Cerebellar cortex (tissue), 1 donor: ENCODE measurements around the gene LIPI.
"Not testable (repeated sequence)": the region's sequence is repeated elsewhere in the genome, so short reads cannot be mapped to it uniquely, and the experiment has no call there.

Experiments
- DNase-seq: peaks from one replicate; pipeline ENCODE4 v3.0.0-alpha.2; 2015; ENCODE audit warnings: low spot score

The LIPI gene

GRCh38 chr21:14116080-14116481 lies 94.7 kb downstream of the LIPI start:
- no peak for DNase-seq

GRCh38 chr21:14115646-14116045 lies 95.1 kb downstream of the LIPI start:
- DNase-seq: no peak

DNA sequence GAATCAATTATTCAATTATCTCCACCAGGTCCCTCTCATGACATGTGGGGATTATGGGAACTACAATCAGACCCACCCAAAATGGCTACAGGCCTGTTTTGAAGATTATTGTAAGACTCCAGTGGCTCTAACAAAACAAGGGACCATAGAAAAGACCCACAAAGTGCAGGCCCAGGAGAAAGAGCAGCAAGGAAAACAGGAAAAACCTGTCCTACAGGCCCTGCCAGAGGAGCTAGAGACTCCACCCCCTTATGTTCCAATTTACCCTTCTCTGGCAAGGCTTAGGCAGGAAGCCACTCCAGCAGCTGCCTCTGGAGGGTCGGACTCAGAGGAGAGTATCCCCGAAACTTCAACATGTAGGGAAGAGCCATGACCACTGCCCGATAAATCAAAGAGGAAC lies 96.5 kb downstream of the LIPI start:
- DNase-seq: no peak

DNA sequence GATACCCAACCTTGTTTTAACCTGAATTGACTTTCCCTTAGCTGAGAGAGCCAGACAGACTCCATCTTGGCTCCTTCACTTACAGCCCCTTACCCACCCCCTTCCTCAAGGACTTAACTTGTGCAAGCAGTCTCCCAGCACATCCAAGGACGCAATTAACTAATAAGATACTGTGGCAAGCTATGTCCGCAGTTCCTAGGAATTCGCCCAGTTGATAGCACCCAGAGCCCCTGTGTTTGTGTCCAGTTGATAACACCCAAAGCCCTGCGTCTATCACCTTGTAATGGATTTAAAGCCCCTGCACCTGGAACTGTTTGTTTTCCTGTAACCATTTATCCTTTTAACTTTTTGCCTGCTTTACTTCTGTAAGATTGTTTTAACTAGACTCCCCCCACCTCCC lies 106.2 kb downstream of the LIPI start:
- DNase-seq: not testable (repeated sequence)

DNA sequence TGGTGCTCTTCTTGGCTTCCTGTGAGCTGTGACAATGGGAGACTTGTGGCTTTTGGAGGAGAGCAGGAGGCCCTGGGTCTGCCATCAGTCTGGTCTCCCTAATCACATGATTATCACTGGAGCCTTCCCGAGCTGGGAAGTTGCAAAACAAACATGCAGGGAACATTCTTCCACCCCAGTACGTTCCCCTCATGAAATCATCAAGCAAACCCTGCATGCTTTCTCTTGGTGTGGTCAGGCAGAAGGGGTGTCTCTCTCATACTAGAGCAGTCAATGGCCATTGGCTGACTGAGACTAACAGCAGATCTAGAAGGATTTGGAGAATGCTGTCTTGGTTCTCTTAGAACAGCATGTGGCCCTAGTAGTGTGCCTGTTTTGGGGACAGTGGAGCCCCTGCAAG lies 111.2 kb downstream of the LIPI start:
- DNase-seq: no peak

DNA sequence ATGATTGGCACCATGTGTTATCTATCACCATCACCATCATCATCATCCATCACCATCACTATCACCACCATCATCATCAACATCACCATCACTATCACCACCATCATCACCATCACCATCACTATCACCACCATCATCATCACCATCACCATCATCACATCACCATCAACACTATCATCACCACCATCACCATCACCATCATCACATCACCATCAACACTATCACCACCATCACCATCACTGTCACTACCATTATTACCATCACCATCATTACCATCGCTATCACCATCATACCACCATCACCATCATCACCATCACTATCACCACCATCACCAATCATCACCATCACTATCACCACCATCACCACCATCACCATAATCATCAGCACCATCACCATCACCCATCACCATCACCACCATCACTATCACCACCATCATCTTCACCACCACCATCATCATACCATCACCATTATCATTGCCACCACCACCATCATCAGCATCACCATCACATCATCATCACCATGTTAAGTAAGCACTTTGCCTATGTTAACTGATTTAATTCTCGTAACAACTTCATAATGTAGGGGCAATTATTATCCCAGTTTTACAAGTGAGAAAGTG lies 112.8 kb downstream of the LIPI start:
- DNase-seq: no peak

GRCh38 chr21:14096577-14096976 lies 114.2 kb downstream of the LIPI start:
- DNase-seq: no peak

DNA sequence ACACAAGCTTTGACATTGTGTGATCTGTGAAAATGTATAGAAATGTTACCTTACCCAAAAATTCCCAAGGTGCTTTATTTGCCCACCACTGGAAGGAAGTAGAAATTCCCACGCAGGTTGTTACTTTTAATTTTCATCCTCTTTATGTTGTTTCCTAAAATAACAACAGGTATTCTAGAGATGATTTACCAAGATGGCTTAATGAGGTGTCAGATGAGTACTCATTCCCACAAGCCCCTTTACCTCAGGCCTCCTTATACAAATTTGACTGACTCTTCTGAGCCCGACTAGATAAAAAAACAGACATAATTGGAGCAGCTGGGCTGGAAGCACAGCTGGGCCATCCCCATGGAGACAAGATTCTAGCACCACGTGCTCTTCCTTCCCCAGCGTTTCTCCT lies 114.6 kb downstream of the LIPI start:
- no peak for DNase-seq

DNA sequence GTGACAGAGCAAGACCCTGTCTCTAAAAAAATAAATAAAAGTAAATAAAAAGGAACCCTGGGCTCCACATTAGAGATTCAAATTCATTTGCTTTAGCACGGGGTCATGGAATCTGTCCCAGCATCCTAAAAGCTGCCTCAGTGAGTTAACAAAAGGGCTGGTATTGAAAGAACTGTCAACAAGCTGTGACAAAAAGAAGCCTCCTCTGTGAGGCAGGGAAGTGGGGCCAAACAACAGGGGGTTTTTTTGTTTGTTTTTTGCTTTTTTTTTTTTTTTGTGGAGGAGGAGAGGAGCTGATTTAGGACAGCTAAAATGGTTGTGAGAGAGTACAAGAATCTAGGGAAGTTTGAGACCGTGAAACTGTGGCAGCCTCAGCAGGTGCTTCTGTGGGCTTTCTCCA lies 115.7 kb downstream of the LIPI start:
- peak; percentile 6 for DNase-seq

DNA sequence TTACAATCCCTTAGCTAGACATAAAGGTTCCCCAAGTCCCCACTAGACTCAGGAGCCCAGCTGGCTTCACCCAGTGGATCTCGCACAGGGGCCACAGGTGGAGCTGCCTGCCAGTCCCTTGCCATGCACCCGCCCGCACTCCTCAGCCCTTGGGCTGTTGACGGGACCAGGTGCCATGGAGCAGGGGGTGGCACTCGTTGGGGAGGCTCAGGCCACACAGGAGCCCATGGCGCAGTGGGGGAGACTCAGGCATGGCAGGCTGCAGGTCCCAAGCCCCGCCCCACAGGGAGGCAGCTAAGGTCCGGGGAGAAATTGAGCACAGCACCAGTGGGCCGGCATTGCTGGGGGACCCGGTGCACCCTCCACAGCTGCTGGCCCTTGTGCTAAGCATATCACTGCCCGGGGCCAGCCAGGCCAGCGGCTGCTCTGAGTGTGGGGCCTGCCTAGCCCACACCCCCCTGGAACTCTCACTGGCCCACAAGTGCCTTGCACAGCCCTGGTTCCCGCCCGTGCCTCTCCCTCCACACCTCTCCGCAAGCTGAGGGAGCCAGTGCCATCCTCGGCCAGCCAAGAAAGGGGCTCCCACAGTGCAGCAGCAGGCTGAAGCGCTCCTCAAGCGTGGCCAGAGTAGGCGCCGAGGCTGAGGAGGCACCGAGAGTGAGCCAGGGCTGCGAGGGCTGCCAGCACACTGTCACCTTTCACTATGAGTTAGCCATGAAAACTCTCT lies 117.8 kb downstream of the LIPI start:
- DNase-seq: no peak

GRCh38 chr21:14090184-14090583 lies 120.6 kb downstream of the LIPI start:
- DNase-seq: not testable (repeated sequence)

DNA sequence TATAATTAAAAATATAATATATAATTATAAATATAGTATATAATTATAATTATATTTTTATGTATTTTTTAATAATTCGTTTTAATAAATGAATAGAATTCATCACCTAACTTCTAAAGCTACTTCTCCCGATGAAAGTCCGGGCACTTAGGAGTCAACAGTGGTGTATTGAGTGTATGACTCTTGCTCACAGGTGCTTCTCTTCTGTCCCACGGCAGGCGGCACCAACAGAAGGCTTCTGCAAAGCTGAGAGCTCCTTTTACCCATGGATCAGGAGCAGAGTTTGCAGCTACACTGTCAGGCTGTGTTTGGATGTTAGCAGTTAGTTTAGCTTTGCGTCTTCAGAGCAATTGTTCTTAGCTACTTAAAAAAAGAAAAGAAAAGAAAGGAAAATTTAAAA lies 122.4 kb downstream of the LIPI start:
- DNase-seq: no peak

GRCh38 chr21:14086553-14086952 lies 124.2 kb downstream of the LIPI start:
- DNase-seq: no peak

DNA sequence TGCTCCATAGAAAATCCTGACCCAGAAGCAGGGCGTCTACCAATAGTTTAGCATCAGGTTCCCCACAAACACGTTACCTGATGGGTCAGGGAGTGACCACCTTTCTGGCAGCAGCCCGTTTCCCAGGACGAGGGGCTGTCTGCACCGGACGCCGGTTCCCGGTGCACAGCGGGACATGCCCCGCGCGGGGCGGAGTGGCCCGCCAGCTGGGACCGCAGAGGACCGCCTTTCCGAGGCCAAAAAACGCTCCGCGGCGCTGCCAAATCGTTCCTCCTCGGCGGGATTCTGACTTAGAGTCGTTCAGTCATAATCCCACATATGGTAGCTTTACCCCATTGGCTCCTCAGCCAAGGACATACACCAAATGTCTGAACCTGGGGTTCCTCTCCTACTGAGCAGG lies 126.1 kb downstream of the LIPI start:
- no peak for DNase-seq

DNA sequence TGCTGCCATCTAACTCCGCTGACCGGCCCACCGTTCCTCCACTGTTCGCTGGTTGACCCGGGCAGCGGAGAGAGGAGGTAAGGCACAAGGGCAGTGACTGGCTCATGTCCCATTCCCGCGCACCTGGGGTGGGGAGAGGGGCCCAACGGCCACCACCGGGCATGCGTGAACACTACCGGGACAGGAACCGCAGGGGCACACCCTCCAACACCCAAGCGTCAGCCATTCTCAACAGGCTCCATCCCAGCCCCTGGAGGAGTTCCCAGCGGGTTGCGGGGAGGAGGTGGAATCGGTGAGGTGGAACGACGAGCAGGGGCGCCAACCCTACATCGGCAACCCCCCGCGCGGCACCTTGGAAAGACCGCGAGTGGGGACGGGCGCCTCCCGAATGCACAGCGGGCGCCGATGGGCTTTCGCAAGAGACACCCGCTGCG lies 126.7 kb downstream of the LIPI start:
- DNase-seq: no peak

- DNase-seq: no peak
Observed at GRCh38 chr21:14080764-14081096, 130.0 kb downstream of the LIPI start.

DNA sequence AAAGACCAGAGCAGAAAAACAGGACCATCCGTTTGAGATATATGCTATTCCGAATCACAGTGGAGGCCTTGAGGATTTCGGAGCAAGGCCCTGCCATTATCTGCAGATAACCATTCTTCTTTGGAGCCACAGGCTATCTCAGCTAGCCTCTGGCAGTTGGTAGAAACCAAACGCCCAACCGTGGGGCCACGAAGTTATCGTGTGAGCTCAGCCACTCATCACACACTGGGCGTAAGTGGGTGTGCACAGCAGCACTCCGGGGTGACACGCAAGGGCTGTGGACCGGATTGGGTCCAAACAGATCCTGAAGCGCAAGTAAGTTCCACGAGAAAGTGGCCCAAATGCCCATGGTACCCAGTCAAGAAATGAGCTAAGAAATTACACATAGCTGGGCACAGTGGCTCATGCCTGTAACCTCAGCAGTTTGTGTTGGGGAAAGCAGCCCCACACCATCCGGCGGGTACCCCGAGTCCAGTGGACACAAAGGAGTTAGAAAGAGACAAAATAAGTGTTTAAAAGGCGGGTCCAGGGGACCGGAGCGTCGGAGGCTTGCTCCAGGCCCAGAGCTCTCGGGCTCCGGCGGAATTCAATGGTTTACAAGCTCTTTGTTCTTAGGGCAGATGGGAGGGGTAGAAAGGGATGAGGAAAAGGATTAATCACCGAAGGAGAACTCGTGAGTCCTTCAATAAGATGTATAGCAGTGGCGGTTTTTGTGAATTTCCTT lies 130.6 kb downstream of the LIPI start:
- no peak for DNase-seq

- DNase-seq: no peak
Observed at GRCh38 chr21:14078746-14079375, 131.9 kb downstream of the LIPI start.

- no peak for DNase-seq
Observed at GRCh38 chr21:14076143-14076806, 134.5 kb downstream of the LIPI start.

DNA sequence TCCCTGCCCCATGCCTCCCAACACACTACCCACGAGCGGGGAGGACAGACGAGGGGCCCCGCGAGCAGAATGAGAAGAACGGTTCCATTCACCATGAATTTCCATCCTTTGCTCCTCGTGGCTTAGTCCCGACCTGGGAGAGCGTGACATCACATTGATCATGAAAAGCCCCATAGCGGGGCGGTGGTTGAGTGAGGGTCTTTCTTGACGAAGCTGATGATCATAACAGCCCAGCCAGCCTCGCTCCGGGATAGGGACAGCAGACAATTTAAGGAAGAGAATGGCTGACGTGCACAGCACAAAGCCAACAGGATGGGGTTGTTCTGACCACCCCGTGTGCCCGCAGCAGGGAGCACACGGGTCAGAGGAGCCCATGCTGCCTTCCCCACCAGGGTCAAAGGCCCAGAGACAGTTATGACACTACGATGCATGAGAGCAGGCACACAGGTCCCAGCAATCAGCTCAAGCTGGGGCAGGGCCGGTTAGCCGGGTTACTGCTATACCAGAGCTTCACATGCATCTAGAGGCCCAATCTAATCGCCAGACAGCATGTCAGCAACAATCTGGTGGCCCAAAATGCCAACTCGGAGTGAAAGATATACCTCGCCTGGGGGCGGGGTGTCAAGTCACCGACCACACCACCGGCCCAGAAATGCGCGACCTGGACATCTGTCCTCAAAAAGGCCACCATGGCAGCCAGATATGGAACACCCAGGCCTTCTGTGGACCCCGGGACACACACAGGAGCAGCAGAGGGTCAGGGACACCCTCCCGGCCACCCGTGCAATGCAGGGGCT lies 135.2 kb downstream of the LIPI start:
- DNase-seq: no peak

- DNase-seq: no peak
Observed at GRCh38 chr21:14074177-14074576, 136.6 kb downstream of the LIPI start.

GRCh38 chr21:14073615-14074014 lies 137.1 kb downstream of the LIPI start:
- no peak for DNase-seq
